GM23248 (cell line): ENCODE data around the gene TCHP.

Experiments
- EZH2 ChIP-seq: fragments of 200-600 bp; sonication (generic); IDR thresholded peaks from 2 replicates; pipeline ENCODE4 v1.6.1; 2018; ENCODE audit warnings: antibody characterized with exemption, mild to moderate bottlenecking; ENCODE audit not compliant: insufficient read depth, poor library complexity, severe bottlenecking
- EZH2phosphoT487 ChIP-seq: fragments of 200-600 bp; sonication (generic); IDR thresholded peaks from 2 replicates; pipeline ENCODE4 v1.6.1; 2018; ENCODE audit warnings: antibody characterized with exemption, moderate library complexity, mild to moderate bottlenecking, low read depth; ENCODE audit not compliant: insufficient read depth

DNA sequence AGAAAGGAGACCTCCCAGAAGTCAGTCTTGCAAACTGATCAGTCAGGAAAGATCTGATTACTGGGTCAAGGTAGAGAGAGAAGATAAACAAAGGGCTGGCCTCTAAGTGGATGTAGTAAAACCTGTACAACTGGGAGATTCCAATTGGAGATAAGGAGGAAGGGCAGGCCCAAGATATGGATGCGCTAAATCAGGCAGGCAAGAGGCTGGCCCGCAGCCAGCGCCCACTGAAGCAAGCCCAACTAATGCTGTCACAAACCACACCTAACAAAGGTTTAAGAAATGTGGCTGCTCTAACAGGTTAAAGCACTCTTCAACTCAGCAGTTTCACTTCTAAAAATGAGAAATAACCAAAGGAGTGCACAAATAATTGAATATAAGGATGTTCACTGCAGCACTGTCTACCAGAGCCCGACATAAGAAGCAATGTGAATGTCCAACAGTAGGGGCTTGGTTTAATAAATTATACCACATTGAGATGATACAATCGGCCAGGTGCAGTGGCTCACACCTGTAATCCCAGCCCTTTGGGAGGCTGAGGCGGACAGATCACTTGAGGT lies 24.4 kb upstream of the TCHP start:
- TF ChIP-seq EZH2 (no peak), EZH2phosphoT487 (no peak)
